HG02798 (cell line): Measurements from ENCODE around the gene SYF2.
"Not testable (repeated sequence)": the region's sequence is repeated elsewhere in the genome, so short reads cannot be mapped to it uniquely, and the experiment has no call there.

Experiments
- ATAC-seq: cut with Tn5 transposase; IDR thresholded peaks from one replicate; pipeline ENCODE4 v1.9.1; 2021; ENCODE audit warnings: mild to moderate bottlenecking; ENCODE audit not compliant: unreplicated experiment, poor library complexity

Gene SYF2

DNA sequence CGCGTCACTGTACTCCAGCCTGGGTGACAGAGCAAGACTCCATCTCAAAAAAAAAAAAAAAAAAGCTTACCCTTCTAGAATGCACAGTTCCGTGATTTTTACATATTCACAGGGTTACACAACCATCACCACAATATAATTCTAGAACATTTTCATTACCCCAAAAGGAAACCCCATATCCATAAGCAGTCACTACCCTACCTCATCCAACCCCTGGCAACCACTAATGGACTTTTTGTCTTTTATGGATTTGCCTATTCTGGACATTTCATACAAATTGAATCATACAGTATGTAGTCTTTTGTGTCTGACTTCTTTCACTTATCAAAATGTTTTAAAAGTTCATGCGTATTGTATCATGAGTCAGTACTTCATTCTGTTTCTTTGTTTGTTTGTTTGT, 22.8 kb downstream of the SYF2 start:
- ATAC-seq = no peak

- no peak for ATAC-seq
Observed at GRCh38 chr1:25208561-25209222, 23.6 kb downstream of the SYF2 start.

GRCh38 chr1:25208092-25208491, 24.2 kb downstream of the SYF2 start:
- no peak for ATAC-seq

- no peak for ATAC-seq
Observed at GRCh38 chr1:25206201-25206600, 26.1 kb downstream of the SYF2 start.

- ATAC-seq = no peak
Observed at GRCh38 chr1:25205786-25206185, 26.5 kb downstream of the SYF2 start.

DNA sequence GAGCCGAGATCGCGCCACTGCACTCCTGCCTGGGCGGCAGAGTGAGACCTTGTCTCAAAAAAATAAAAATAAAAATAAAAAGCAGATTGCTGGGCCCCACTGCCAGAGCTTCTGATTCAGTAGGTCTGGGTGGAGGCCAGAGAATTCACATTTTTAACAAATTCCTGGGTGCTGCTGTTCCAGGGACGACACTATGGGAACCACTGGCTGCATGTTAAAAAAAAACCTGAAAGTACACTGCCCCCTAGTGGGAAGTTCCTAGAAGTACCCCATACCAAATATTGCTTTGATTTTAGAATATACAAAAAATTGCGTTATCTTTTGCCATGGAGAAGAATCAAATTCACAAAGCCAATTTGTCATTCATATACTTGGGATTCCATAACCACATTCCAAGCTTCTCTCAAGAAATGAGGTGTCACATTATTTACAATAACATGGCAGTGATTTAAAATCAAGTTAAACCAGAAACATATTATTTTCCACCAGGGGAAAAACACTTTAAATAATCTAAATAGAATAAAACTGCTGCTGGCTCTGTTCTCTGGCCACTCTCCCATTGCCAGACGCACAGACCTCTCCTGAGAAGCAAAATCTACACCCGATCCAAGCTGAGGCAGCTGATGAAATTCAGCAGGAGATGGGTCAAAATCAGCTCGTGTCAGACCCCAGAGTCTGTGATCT, 27.4 kb downstream of the SYF2 start:
- no peak for ATAC-seq

DNA sequence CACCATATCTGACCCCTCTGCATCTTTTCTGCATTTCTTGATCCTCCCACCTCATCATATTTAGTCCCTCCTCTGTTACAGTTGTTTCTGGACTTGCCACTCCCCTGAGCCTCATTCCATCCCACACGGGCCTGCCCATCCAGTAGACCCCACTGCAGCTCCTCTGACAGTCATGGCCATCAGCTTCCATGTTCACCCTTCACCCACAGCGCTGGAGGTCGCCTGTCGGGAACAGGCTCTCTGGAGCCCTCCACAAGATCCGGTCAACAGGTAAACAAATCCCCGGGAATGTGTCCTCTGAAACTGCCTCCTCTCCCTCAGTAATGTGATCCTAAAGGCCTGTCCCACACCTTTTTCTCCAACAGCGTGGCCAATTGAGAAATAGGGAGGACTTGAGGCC, 31.3 kb downstream of the SYF2 start:
- no peak for ATAC-seq

GRCh38 chr1:25199819-25200620, 32.3 kb downstream of the SYF2 start:
- no peak for ATAC-seq

GRCh38 chr1:25198663-25199252, 33.5 kb downstream of the SYF2 start:
- ATAC-seq = no peak

- ATAC-seq = no peak
Observed at GRCh38 chr1:25197982-25198662, 34.2 kb downstream of the SYF2 start.

DNA sequence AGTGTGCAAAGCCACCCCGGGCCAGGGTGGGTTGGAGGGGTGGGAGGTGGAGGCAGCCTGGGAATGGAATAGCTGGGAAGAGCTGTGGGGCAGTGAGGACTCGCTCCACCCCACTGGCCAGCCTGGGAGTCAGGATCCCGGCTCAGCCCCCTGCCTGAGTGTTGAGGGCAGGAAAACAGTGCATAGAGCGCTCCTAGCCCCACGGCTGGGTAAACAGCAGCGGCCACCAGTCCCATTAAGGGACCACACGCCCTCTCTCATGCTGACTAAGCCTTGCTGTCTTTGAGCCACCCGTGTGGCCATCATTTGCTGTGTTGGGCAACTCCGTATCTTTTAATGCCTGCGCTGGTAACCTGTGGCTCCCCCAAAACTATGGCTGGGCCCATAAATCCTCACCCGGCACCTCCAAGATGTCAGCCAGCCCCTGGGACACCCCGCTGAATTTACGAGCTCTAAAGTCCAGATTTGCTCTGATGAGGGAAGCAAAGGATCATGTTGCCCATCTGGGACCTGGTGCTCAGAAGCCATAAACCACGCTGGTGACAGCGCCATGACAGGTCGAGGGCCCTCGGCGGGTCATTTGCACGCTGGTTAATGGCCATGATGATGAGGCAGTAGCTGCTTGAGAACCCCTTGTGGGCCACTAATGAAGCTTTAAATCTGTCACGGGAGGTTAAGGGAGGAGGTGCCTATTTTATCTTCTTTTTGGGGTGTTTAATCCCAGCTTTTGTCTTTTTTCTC, 34.9 kb downstream of the SYF2 start:
- no peak for ATAC-seq

DNA sequence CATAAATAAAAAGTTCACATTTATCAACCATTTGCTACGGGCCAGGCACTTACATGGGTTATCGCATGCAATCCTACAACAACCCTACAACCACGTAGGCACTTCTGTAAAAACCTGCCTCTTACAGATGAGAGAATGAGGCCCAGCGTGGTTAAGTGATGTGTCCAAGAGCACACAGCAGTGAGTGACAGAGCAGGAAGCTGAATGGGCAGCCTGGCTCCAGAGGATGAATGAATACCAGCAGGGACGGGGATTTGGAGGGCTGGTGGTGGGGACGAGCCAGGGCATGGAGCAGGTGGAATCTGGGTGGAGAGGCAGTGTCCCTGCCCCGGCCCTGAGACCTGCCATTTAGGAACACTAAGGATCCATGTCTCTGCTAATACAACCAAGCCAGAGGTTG, 35.5 kb downstream of the SYF2 start:
- no peak for ATAC-seq

DNA sequence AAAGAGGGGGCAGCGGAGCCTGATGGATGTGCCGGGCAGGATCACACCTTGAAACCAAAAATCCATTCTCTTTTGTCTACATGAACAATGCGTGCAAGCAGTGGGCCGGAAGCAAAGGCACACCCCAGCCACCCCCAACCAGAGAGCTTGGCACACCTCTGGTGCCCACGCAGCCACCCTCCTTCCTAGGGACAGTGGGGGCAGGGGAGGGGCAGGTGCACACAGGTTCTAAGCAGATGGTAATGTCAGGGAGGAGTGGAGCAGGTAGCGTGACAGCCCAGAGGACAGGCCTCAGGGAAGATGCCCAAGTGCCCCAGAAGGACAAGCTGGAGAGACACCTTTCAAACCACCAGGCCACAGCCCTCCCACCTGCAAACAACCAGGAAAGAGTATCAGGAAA, 36.5 kb downstream of the SYF2 start:
- no peak for ATAC-seq

DNA sequence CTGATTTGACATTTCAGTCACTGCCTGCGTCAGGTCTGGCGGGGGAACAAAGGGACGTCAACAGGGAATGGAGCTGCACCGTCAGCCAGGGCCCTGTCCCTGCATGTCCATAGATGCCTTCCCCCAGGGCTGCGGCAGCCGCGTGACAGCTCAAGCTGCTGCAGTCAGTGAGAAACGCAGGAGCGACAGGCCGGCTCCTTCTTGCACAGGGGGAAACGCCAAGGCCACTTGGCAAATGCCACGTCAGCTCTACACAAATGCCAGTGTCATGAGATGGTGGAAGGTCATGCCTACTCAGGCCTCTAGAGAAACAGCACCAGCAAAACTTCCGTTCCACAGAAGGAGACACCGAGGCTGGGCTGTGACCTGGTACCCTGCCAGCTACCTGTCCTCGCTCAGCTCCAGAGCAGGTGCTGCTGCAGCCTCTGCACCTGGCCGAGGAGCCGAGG, 37.7 kb downstream of the SYF2 start:
- ATAC-seq = no peak

GRCh38 chr1:25194054-25194453, 38.2 kb downstream of the SYF2 start:
- ATAC-seq = no peak

GRCh38 chr1:25193229-25193628, 39.1 kb downstream of the SYF2 start:
- no peak for ATAC-seq

DNA sequence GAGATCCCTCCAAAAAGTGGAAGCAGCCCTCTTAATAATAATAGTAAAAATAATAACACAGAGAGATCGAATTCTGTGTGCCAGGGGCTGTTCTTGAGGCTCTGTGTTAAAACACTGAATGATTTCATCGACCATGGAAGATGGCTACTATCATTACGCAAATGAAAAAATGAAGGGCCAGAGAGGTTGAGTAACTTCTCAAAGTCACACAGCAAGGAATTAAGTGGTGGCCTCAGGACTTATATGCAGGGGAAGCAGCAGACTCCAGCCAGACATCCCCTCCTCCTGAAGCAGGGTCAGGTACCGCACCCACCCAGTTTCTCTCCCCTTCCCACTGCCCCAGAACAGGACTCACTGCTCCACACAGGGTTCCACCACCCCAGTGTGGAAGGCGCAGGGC, 40.1 kb downstream of the SYF2 start:
- ATAC-seq = no peak

- no peak for ATAC-seq
Observed at GRCh38 chr1:25190260-25190659, 42.0 kb downstream of the SYF2 start.

GRCh38 chr1:25187904-25188303, 44.4 kb downstream of the SYF2 start:
- ATAC-seq = not testable (repeated sequence)

GRCh38 chr1:25187077-25187476, 45.2 kb downstream of the SYF2 start:
- no peak for ATAC-seq
